ENCODE measurements around the gene ERBB2.

DNA sequence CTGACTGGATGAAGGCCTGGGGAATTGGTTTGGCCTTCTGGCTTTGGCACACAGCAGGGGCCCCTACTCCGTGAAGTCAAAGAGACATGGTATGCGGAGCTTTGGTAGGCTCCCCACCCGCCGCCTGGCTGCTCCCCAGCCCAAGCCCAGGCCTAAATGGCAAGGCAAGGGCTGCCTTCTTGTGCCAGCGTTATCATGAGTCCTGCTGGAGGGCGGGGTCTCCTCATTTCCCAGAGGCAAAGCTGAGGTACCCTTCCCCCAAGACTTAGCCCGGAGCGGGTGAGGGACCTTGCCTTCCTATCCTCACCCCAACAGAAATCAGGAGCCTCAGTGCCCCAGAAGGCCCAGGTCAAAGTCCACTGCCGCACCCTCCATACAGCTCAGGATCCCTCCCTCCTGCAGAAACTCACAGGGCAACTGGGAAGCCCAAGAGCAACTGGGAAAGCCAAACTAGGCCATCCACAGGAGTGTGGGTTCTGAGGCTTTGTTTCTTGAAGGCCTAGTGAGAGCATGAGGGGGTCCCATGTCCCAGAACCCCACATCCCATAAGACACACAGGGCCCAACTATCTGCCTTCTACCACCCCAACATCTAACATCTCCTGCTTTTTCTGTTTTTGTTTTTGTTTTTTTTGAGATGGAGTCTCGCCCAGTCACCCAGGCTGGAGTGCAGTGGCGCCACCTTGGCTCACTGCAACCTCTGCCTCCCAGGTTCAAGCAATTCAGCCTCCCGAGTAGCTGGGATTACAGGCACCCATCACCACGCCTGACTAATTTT, 21.3 kb upstream of the ERBB2 start:
- TF ChIP-seq, protein P1, sequence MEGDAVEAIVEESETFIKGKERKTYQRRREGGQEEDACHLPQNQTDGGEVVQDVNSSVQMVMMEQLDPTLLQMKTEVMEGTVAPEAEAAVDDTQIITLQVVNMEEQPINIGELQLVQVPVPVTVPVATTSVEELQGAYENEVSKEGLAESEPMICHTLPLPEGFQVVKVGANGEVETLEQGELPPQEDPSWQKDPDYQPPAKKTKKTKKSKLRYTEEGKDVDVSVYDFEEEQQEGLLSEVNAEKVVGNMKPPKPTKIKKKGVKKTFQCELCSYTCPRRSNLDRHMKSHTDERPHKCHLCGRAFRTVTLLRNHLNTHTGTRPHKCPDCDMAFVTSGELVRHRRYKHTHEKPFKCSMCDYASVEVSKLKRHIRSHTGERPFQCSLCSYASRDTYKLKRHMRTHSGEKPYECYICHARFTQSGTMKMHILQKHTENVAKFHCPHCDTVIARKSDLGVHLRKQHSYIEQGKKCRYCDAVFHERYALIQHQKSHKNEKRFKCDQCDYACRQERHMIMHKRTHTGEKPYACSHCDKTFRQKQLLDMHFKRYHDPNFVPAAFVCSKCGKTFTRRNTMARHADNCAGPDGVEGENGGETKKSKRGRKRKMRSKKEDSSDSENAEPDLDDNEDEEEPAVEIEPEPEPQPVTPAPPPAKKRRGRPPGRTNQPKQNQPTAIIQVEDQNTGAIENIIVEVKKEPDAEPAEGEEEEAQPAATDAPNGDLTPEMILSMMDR (IDR thresholded peaks at IDR 0.05): no peak
- TF ChIP-seq POLR2A (IDR thresholded peaks at IDR 0.05): peak in 1 of 2 donors; percentile 49

Data from Peyer's patch (tissue), 4 donors.